Epithelial cell of esophagus (primary cell): ENCODE data around the gene CMTM5.

Experiments
- DNase-seq: peaks from one replicate; pipeline ENCODE4 v3.0.0; 2010; ENCODE audit warnings: low read depth
- H3K4me3 ChIP-seq: 2 replicates; pipeline ENCODE4 v1.5.1; 2011; ENCODE audit warnings: mild to moderate bottlenecking, low read length, control low read depth
- TF ChIP-seq, protein P1 (sequence below): IDR thresholded peaks from 2 replicates; pipeline ENCODE4 v1.5.1; 2011; ENCODE audit warnings: low read depth, mild to moderate bottlenecking, low read length, control low read depth, inconsistent platforms; ENCODE audit not compliant: insufficient read depth; ENCODE audit errors: missing control alignments

The CMTM5 gene

DNA sequence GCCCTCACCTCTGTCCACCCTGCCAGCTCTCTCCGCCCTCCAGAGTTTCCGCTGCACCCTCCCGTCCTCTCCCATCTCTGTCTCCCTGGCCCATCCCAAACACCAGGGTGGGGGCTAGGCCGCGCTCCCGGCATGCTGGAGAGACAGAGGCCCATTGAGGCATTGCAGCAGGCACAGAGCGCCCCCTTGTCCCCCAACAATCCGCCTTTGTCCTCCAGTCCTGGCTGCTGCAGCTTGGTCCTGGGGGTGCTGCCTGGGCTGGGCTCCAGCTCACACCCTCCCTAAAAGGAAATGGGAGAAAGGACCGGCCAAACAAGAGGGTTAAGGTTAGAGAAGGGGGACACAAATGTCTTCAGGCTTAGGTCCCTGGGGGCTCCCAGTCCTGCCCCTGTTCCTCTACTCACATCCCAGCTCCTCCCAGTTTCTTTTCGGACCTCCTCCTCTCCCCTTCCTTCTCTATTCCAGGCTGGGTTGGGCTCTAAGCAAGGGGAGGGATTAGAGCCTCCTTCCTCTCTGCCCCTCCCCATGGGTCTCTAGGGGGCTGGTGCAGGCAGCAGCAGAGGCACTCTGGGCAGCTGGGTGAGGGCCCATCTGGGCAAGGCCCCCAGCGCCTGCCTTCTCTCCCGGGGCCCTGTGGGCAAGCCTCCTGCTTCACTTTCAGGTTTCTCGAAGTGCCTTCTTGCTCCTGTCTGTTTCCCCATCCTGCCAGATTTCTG is at the start of gene CMTM5:
TSS of gene CMTM5 (plus strand) at position 565 of the 716 bp plus-strand sequence. CDS start 206 bp downstream, outside the sequence.
- no peak for DNase-seq
- TF ChIP-seq, protein P1, sequence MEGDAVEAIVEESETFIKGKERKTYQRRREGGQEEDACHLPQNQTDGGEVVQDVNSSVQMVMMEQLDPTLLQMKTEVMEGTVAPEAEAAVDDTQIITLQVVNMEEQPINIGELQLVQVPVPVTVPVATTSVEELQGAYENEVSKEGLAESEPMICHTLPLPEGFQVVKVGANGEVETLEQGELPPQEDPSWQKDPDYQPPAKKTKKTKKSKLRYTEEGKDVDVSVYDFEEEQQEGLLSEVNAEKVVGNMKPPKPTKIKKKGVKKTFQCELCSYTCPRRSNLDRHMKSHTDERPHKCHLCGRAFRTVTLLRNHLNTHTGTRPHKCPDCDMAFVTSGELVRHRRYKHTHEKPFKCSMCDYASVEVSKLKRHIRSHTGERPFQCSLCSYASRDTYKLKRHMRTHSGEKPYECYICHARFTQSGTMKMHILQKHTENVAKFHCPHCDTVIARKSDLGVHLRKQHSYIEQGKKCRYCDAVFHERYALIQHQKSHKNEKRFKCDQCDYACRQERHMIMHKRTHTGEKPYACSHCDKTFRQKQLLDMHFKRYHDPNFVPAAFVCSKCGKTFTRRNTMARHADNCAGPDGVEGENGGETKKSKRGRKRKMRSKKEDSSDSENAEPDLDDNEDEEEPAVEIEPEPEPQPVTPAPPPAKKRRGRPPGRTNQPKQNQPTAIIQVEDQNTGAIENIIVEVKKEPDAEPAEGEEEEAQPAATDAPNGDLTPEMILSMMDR, result no peak
- H3K4me3 ChIP-seq, result no peak within 1 kb of the TSS

DNA sequence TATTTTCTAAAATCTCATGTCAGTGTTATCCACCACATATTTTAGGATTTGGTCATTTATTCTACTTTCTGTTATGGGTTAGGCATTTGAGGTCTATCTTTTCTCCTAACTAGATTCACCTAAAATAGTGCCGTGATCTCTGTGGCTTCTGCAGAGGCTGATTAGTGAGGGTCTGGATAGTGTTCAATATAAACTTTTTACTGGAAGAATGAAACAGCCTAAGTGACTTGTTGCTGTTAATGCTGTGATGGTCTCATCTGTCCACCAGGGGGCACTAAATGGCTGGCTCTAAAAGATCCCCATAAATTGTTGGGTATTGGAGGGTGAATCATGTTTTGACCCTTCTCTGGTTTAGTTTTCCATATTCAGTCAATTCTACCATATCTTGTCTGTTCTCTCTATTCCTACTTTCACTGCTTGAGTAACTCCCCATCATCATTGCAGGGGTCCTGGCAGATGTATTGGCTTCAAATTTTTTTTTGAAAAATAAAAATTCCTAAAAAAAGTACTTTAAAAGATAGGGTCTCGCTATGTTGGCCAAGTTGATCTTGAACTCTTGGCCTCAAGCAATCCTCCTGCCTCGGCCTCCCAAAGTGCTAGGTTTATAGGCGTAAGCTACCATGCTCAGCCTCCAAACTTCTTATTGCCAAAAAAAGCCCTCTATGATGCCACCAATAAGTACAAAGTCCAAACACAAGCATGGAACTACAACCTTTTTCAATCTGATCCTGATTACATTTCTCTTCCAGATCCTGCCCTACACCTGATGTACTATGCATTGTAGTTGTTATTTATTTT is 48.7 kb upstream of the CMTM5 start:
- no peak overlapping the region for H3K4me3 ChIP-seq
- DNase-seq, result peak; percentile 80
- TF ChIP-seq, protein P1, result peak; percentile 86

DNA sequence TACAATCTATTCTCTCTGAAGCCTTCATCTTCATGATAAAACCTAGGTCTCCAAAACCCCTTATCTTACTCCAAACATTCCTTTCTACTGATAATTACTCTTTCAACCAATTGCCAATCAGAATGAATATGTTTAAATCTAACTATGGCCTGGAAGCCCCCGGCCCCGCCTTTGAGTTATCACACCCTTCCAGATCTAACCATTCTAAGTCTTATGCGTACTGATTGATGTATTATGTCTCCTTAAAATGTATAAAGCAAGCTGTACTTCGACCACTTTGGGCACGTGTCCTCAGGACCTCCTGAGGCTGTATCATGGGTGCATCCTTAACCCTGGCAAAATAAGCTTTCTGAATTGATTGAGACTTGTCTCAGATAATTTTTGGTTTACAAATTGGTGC is 41.2 kb upstream of the CMTM5 start:
- no peak for DNase-seq
- TF ChIP-seq, protein P1, result no peak
- no peak overlapping the region for H3K4me3 ChIP-seq

DNA sequence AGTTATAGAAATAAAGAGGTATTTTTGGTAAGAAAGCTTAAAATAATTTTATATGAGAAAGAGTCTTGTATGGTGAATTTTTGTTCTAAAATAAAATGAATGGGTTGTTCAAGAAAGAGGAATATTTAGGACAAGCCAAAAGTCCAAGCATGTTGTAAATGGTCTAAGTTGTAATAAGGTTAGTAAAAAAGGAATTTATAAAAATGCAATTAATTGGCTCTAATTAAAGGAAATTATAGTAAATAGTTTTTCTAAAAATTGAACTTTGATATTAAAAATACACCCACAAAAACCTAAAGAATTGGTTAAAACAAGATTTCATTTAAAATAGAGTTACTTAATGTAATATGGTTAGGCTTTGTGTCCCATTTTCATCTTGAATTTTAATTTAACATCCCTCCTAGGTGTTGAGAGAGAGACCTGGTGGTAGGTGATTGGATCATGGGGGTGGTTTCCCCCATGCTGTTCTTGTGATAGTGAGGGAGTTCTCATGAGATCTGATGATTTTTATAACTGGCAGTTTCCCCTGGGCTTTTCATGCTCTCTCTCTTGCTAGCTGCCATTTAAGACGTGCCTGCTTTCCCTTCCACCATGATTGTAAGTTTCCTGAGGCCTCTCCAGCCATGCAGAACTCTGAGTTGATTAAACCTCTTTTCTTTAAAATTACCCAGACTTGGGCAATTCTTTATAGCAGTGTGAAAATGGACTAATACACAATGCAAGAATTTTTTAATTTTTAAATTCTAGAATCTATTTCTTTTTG is 37.2 kb upstream of the CMTM5 start:
- TF ChIP-seq, protein P1, result no peak
- H3K4me3 ChIP-seq, result no peak overlapping the region
- DNase-seq, result no peak

- H3K4me3 ChIP-seq, result no peak overlapping the region
- no peak for DNase-seq
- TF ChIP-seq, protein P1, result no peak
Measured at GRCh38 chr14:23344481-23344880, 32.4 kb upstream of the CMTM5 start.

DNA sequence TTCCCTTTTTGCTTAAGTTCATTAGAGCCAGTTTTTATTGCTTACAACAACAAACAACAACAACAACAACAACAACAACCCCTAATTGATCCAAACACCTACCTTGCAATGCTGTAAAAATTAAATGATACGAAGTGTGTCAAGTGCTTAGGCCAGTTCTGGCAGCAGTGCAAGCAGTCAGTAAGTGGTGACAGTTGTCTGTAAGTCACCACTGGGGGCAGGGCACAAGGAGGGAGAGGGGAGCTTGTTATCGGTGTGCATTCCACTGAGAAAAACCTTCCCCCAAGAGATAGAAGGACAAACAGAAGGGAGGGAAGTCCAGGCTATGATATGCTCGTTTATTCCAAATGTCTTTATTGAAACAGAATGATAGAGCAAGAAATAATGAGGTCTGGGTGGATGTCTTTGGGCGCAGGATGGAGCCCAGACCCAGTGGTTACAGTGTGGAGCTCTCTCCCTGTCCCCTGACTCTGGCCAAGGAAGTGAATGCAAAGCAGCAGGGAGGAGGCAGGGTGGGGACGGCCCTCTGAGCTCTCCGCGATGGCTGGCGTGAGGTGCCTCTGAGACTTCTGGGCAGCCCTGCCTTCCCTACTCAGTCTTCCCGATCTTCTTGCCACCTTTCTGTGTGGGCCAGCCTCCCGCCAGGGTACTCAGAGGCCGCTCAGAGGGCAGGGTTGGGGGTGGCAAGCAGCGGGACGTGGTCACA is 30.7 kb upstream of the CMTM5 start:
- H3K4me3 ChIP-seq, result no peak overlapping the region
- TF ChIP-seq, protein P1, result no peak

More for the DNA sequence above, 30.7 kb upstream of the CMTM5 start:
- no peak for DNase-seq
